ENCODE measurements around the gene FNBP1. TPM values are rescaled to one million over a fixed set of nuclear protein-coding genes. Genes with fewer than 3 reads are reported as not detected.
A peak's percentile ranks its signal among the peaks of the same experiment; 100 is the strongest.

Gene FNBP1
- total and polyA plus RNA-seq, 2 experiments from 2014 or later = 26.6 to 28.8 TPM

GRCh38 chr9:130042406-130042884, 544 bp downstream of the FNBP1 start:
- Histone ChIP-seq H3K4me1 (ENCODE audit: insufficient read depth) (peaks cover 9% of the 10 kb centered on the region), H3K9me2 (ENCODE audit: insufficient read depth) (no peaks in the 10 kb centered on the region), H3K27me3 (ENCODE audit: insufficient read depth) (peaks cover 37% of the 10 kb centered on the region), H3F3A (replicated peaks; ENCODE audit: low read depth) (peaks cover 11% of the 10 kb centered on the region), H3K79me2 (replicated peaks; ENCODE audit: insufficient read depth) (peaks cover 40% of the 10 kb centered on the region), H4K20me1 (replicated peaks; ENCODE audit: insufficient read depth) (peaks cover 19% of the 10 kb centered on the region), H3K36me3 (ENCODE audit: insufficient read depth) (no peaks in the 10 kb centered on the region), H3K4me3 (peak overlapping the region; percentile 95), H3K4me2 (peak overlapping the region; percentile 94), H2AFZ (peak overlapping the region; percentile 92; the same call in 1 of the 2 replicates), H3K27ac (ENCODE audit: low read depth) (no peak overlapping the region)
- peak; percentile 67 for DNase-seq (ENCODE audit: low spot score)
- peaks cover 37% of the 10 kb centered on the region for H3K4me1 Mint-ChIP-seq
- peaks cover 2% of the 10 kb centered on the region; the same call in 1 of the 3 replicates for H3K9me3 Mint-ChIP-seq
- H3K27ac Mint-ChIP-seq = peak overlapping the region; percentile 75
- peak; percentile 24 for ATAC-seq
- peaks cover 4% of the 10 kb centered on the region; the same call in 2 of the 3 replicates for H3K36me3 Mint-ChIP-seq (ENCODE audit: low read depth)
- TF ChIP-seq CREB1 (CRISPR knock-in tag; IDR thresholded peaks at IDR 0.05; ENCODE audit: low read depth) = no peak
- peak overlapping the region; percentile 96 for H3K4me3 Mint-ChIP-seq
- peaks cover 24% of the 10 kb centered on the region for H3K27me3 Mint-ChIP-seq (ENCODE audit: insufficient read depth, low read depth, poor library complexity)

GRCh38 chr9:130041648-130042405, 1.2 kb downstream of the FNBP1 start:
- peaks cover 36% of the 10 kb centered on the region for H3K4me1 Mint-ChIP-seq
- peak; percentile 45 for DNase-seq (ENCODE audit: low spot score)
- no peak overlapping the region for H3K27ac ChIP-seq (ENCODE audit: low read depth)

More at GRCh38 chr9:130041648-130042405, 1.2 kb downstream of the FNBP1 start:
- Histone ChIP-seq H3K4me1 (ENCODE audit: insufficient read depth) (peaks cover 9% of the 10 kb centered on the region), H3K36me3 (ENCODE audit: insufficient read depth) (no peaks in the 10 kb centered on the region), H3K79me2 (replicated peaks; ENCODE audit: insufficient read depth) (peaks cover 47% of the 10 kb centered on the region), H3K27me3 (ENCODE audit: insufficient read depth) (peaks cover 37% of the 10 kb centered on the region), H4K20me1 (replicated peaks; ENCODE audit: insufficient read depth) (peaks cover 19% of the 10 kb centered on the region), H3F3A (replicated peaks; ENCODE audit: low read depth) (peaks cover 11% of the 10 kb centered on the region), H2AFZ (peak overlapping the region; percentile 92; the same call in 1 of the 2 replicates), H3K4me2 (peak overlapping the region; percentile 94), H3K4me3 (peak overlapping the region; percentile 95), H3K9me2 (ENCODE audit: insufficient read depth) (no peaks in the 10 kb centered on the region)
- Mint-ChIP-seq H3K27ac (peak overlapping the region; percentile 75), H3K27me3 (ENCODE audit: insufficient read depth, low read depth, poor library complexity) (peaks cover 24% of the 10 kb centered on the region), H3K9me3 (peaks cover 2% of the 10 kb centered on the region; the same call in 1 of the 3 replicates), H3K4me3 (peak overlapping the region; percentile 96), H3K36me3 (ENCODE audit: low read depth) (peaks cover 4% of the 10 kb centered on the region; the same call in 2 of the 3 replicates)
- no peak for TF ChIP-seq STAT1 (IDR thresholded peaks at IDR 0.05; ENCODE audit: unreplicated experiment)
- TF ChIP-seq, protein P1, sequence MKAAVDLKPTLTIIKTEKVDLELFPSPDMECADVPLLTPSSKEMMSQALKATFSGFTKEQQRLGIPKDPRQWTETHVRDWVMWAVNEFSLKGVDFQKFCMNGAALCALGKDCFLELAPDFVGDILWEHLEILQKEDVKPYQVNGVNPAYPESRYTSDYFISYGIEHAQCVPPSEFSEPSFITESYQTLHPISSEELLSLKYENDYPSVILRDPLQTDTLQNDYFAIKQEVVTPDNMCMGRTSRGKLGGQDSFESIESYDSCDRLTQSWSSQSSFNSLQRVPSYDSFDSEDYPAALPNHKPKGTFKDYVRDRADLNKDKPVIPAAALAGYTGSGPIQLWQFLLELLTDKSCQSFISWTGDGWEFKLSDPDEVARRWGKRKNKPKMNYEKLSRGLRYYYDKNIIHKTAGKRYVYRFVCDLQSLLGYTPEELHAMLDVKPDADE (IDR thresholded peaks at IDR 0.05) = no peak
- TF ChIP-seq ZNF331 (CRISPR knock-in tag; IDR thresholded peaks at IDR 0.05; ENCODE audit: low read depth) = no peak
- TF ChIP-seq ZNF114 (CRISPR knock-in tag; IDR thresholded peaks at IDR 0.05) = no peak
- TF ChIP-seq, protein P2, sequence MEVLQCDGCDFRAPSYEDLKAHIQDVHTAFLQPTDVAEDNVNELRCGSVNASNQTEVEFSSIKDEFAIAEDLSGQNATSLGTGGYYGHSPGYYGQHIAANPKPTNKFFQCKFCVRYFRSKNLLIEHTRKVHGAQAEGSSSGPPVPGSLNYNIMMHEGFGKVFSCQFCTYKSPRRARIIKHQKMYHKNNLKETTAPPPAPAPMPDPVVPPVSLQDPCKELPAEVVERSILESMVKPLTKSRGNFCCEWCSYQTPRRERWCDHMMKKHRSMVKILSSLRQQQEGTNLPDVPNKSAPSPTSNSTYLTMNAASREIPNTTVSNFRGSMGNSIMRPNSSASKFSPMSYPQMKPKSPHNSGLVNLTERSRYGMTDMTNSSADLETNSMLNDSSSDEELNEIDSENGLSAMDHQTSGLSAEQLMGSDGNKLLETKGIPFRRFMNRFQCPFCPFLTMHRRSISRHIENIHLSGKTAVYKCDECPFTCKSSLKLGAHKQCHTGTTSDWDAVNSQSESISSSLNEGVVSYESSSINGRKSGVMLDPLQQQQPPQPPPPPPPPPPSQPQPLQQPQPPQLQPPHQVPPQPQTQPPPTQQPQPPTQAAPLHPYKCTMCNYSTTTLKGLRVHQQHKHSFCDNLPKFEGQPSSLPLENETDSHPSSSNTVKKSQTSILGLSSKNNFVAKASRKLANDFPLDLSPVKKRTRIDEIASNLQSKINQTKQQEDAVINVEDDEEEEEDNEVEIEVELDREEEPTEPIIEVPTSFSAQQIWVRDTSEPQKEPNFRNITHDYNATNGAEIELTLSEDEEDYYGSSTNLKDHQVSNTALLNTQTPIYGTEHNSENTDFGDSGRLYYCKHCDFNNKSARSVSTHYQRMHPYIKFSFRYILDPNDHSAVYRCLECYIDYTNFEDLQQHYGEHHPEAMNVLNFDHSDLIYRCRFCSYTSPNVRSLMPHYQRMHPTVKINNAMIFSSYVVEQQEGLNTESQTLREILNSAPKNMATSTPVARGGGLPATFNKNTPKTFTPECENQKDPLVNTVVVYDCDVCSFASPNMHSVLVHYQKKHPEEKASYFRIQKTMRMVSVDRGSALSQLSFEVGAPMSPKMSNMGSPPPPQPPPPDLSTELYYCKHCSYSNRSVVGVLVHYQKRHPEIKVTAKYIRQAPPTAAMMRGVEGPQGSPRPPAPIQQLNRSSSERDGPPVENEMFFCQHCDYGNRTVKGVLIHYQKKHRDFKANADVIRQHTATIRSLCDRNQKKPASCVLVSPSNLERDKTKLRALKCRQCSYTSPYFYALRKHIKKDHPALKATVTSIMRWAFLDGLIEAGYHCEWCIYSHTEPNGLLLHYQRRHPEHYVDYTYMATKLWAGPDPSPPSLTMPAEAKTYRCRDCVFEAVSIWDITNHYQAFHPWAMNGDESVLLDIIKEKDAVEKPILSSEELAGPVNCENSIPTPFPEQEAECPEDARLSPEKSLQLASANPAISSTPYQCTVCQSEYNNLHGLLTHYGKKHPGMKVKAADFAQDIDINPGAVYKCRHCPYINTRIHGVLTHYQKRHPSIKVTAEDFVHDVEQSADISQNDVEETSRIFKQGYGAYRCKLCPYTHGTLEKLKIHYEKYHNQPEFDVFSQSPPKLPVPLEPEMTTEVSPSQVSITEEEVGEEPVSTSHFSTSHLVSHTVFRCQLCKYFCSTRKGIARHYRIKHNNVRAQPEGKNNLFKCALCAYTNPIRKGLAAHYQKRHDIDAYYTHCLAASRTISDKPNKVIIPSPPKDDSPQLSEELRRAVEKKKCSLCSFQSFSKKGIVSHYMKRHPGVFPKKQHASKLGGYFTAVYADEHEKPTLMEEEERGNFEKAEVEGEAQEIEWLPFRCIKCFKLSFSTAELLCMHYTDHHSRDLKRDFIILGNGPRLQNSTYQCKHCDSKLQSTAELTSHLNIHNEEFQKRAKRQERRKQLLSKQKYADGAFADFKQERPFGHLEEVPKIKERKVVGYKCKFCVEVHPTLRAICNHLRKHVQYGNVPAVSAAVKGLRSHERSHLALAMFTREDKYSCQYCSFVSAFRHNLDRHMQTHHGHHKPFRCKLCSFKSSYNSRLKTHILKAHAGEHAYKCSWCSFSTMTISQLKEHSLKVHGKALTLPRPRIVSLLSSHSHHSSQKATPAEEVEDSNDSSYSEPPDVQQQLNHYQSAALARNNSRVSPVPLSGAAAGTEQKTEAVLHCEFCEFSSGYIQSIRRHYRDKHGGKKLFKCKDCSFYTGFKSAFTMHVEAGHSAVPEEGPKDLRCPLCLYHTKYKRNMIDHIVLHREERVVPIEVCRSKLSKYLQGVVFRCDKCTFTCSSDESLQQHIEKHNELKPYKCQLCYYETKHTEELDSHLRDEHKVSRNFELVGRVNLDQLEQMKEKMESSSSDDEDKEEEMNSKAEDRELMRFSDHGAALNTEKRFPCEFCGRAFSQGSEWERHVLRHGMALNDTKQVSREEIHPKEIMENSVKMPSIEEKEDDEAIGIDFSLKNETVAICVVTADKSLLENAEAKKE (CRISPR knock-in tag; IDR thresholded peaks at IDR 0.05) = no peak
- no peak for TF ChIP-seq NANOG (IDR thresholded peaks at IDR 0.05; ENCODE audit: borderline replicate concordance)
- TF ChIP-seq, protein P3, sequence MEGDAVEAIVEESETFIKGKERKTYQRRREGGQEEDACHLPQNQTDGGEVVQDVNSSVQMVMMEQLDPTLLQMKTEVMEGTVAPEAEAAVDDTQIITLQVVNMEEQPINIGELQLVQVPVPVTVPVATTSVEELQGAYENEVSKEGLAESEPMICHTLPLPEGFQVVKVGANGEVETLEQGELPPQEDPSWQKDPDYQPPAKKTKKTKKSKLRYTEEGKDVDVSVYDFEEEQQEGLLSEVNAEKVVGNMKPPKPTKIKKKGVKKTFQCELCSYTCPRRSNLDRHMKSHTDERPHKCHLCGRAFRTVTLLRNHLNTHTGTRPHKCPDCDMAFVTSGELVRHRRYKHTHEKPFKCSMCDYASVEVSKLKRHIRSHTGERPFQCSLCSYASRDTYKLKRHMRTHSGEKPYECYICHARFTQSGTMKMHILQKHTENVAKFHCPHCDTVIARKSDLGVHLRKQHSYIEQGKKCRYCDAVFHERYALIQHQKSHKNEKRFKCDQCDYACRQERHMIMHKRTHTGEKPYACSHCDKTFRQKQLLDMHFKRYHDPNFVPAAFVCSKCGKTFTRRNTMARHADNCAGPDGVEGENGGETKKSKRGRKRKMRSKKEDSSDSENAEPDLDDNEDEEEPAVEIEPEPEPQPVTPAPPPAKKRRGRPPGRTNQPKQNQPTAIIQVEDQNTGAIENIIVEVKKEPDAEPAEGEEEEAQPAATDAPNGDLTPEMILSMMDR (conservative IDR thresholded peaks at IDR 0.05; ENCODE audit: low read depth in 2 of 2) = no peak
- no peak for TF ChIP-seq CREB1 (CRISPR knock-in tag; IDR thresholded peaks at IDR 0.05; ENCODE audit: low read depth)
- no peak for TF ChIP-seq EZH2phosphoT487 (IDR thresholded peaks at IDR 0.05; ENCODE audit: unreplicated experiment)
- peak; percentile 11 for ATAC-seq
